GM21526 (cell line): ENCODE data around the gene HMG20A.

Source experiments
- ATAC-seq: cut with Tn5 transposase; IDR thresholded peaks from one replicate; pipeline ENCODE4 v1.9.1; 2021; ENCODE audit warnings: moderate library complexity; ENCODE audit not compliant: unreplicated experiment, low FRiP score

Gene HMG20A

GRCh38 chr15:77473328-77473727 lies 52.6 kb downstream of the HMG20A start:
- ATAC-seq: no peak

GRCh38 chr15:77474310-77474988 lies 53.8 kb downstream of the HMG20A start:
- no peak for ATAC-seq

- no peak for ATAC-seq
Observed at GRCh38 chr15:77475001-77475400, 54.3 kb downstream of the HMG20A start.

- no peak for ATAC-seq
Observed at GRCh38 chr15:77475898-77476297, 55.2 kb downstream of the HMG20A start.

- no peak for ATAC-seq
Observed at GRCh38 chr15:77476995-77477394, 56.3 kb downstream of the HMG20A start.

GRCh38 chr15:77478051-77478450 lies 57.4 kb downstream of the HMG20A start:
- ATAC-seq: no peak

GRCh38 chr15:77479015-77479414 lies 58.3 kb downstream of the HMG20A start:
- ATAC-seq: no peak

- no peak for ATAC-seq
Observed at GRCh38 chr15:77480859-77481633, 60.4 kb downstream of the HMG20A start.

- no peak for ATAC-seq
Observed at GRCh38 chr15:77481670-77482069, 61.0 kb downstream of the HMG20A start.

GRCh38 chr15:77482570-77482969 lies 61.9 kb downstream of the HMG20A start:
- no peak for ATAC-seq

- ATAC-seq: no peak
Observed at GRCh38 chr15:77483425-77484140, 62.9 kb downstream of the HMG20A start.

GRCh38 chr15:77484994-77485393 lies 64.3 kb downstream of the HMG20A start:
- no peak for ATAC-seq

GRCh38 chr15:77486542-77487468 lies 66.1 kb downstream of the HMG20A start:
- no peak for ATAC-seq

- ATAC-seq: no peak
Observed at GRCh38 chr15:77487469-77487842, 66.8 kb downstream of the HMG20A start.

GRCh38 chr15:77487888-77488287 lies 67.2 kb downstream of the HMG20A start:
- ATAC-seq: no peak

- ATAC-seq: no peak
Observed at GRCh38 chr15:77489647-77490046, 69.0 kb downstream of the HMG20A start.

GRCh38 chr15:77493324-77493907 lies 72.7 kb downstream of the HMG20A start:
- no peak for ATAC-seq

- no peak for ATAC-seq
Observed at GRCh38 chr15:77494073-77494867, 73.6 kb downstream of the HMG20A start.

- ATAC-seq: no peak
Observed at GRCh38 chr15:77494964-77495363, 74.3 kb downstream of the HMG20A start.
